GM12878 (cell line): ENCODE measurements around the gene BUD23. TPM values are rescaled to one million over a fixed set of nuclear protein-coding genes. Genes with fewer than 3 reads are reported as not detected.
A peak's percentile ranks its signal among the peaks of the same experiment; 100 is the strongest.

Source experiments
- ATF2 ChIP-seq: IDR thresholded peaks from 2 replicates; pipeline ENCODE4 v1.6.1; 2012; ENCODE audit warnings: low read length, inconsistent platforms
- CBX5 ChIP-seq: sonication (generic); IDR thresholded peaks from 2 replicates; pipeline ENCODE4 v1.6.1; 2016; ENCODE audit warnings: low read depth, moderate library complexity, mild to moderate bottlenecking, inconsistent platforms
- CHD2 ChIP-seq: IDR thresholded peaks from 2 replicates; pipeline ENCODE4 v1.6.1; 2011; ENCODE audit warnings: low read depth, low read length, improper control_type of control experiment, borderline replicate concordance
- DPF2 ChIP-seq: fragments of 450-650 bp; IDR thresholded peaks from 2 replicates; pipeline ENCODE4 v1.6.1; 2017; ENCODE audit warnings: mild to moderate bottlenecking
- ESRRA ChIP-seq: IDR thresholded peaks from 2 replicates; pipeline ENCODE4 v1.6.1; 2012; ENCODE audit warnings: mild to moderate bottlenecking, low read length, improper control_type of control experiment
- LARP7 ChIP-seq: fragments of 450-650 bp; IDR thresholded peaks from 2 replicates; pipeline ENCODE4 v1.6.1; 2017; ENCODE audit warnings: mild to moderate bottlenecking
- NR2F1 ChIP-seq: fragments of 450-650 bp; conservative IDR thresholded peaks from 2 replicates; pipeline ENCODE4 v1.6.1; 2017; ENCODE audit warnings: mild to moderate bottlenecking
- POLR2AphosphoS2 ChIP-seq: IDR thresholded peaks from 2 replicates; pipeline ENCODE4 v1.6.1; 2011; ENCODE audit warnings: low read depth, mild to moderate bottlenecking, low read length, improper control_type of control experiment, moderate library complexity
- RB1 ChIP-seq: fragments of 450-650 bp; formaldehyde crosslinking; IDR thresholded peaks from 2 replicates; pipeline ENCODE4 v1.6.1; 2017; ENCODE audit warnings: mild to moderate bottlenecking, borderline replicate concordance
- RELA ChIP-seq: fragments of 450-650 bp; IDR thresholded peaks from 2 replicates; pipeline ENCODE4 v1.8.0; 2014; ENCODE audit warnings: borderline replicate concordance; ENCODE audit not compliant: partially characterized antibody
- RFX5 ChIP-seq: IDR thresholded peaks from 2 replicates; pipeline ENCODE4 v1.6.1; 2011; ENCODE audit warnings: low read depth, low read length, improper control_type of control experiment
- RUNX3 ChIP-seq: IDR thresholded peaks from 2 replicates; pipeline ENCODE4 v1.6.1; 2012; ENCODE audit warnings: low read length, inconsistent platforms
- SIN3A ChIP-seq: IDR thresholded peaks from 2 replicates; pipeline ENCODE4 v1.6.1; 2012; ENCODE audit warnings: low read depth, low read length, improper control_type of control experiment
- SMAD5 ChIP-seq: IDR thresholded peaks from 2 replicates; pipeline ENCODE4 v1.6.1; 2016; ENCODE audit warnings: antibody characterized with exemption, low read depth
- TAF1 ChIP-seq: IDR thresholded peaks from 2 replicates; pipeline ENCODE4 v1.6.1; 2011; ENCODE audit warnings: mild to moderate bottlenecking, low read depth, low read length, borderline replicate concordance
- TBL1XR1 ChIP-seq: IDR thresholded peaks from 2 replicates; pipeline ENCODE4 v1.6.1; 2012; ENCODE audit warnings: low read depth, low read length, improper control_type of control experiment
- USF1 ChIP-seq: IDR thresholded peaks from 2 replicates; pipeline ENCODE4 v1.6.1; 2011; ENCODE audit warnings: borderline replicate concordance, low read depth, mild to moderate bottlenecking, moderate library complexity, mixed read lengths, low read length; ENCODE audit not compliant: insufficient read depth; ENCODE audit errors: extremely low read length
- ZNF207 ChIP-seq: fragments of 450-650 bp; IDR thresholded peaks from 2 replicates; pipeline ENCODE4 v1.6.1; 2014; ENCODE audit warnings: antibody characterized with exemption, mild to moderate bottlenecking, borderline replicate concordance
- ZZZ3 ChIP-seq: IDR thresholded peaks from 2 replicates; pipeline ENCODE4 v1.6.1; 2011; ENCODE audit warnings: low read depth; ENCODE audit not compliant: control insufficient read depth, insufficient read length
- polyA plus RNA-seq, 11 experiments: library from polyadenylated mRNA; depleted of rRNA in 4 of 11; unstranded in 6 of 11; stranded (reverse) in 5 of 11; fragments of >200 nt; fragmentation: Nextera tagmentation in 4 of 11; fragmentation: Illumina TruSeq in 1 of 11; extraction: Ambion mirVana in 4 of 11; extraction: Trizol in 1 of 11; gene quantifications; 1 replicate in 1 of 11; 2 replicates in 10 of 11; pipeline versions ENCODE4 v1.2.1 to v1.2.3, GENCODE V29; 2011 to 2016; ENCODE audit warnings: inconsistent platforms in 2 of 11, missing spikeins in 2 of 11, low read depth in 1 of 11
- total RNA-seq, 4 experiments: library from RNA; depleted of rRNA in 3 of 4; stranded (reverse); fragments of >200 nt in 3 of 4; fragmentation: Illumina TruSeq in 1 of 4; extraction: Trizol in 1 of 4; gene quantifications; 2 replicates each; pipeline versions ENCODE4 v1.2.1 to v1.2.3, GENCODE V29; 2013 to 2021

Gene BUD23
- total and polyA plus RNA-seq, 10 of the 15 experiments (the other 5 are each of a cell fraction or from before 2014, with no cell fraction given), result 36.4 to 138 (median 99.5) TPM

- peak; percentile 19 for TF ChIP-seq RELA
- 0 out of 2 replicates have a peak, but pooled peaks have one; percentile 51 for TF ChIP-seq ESRRA
- peak; percentile 43; the same call in 1 of the 2 replicates for TF ChIP-seq SIN3A
- TF ChIP-seq RFX5, result no peak
- TF ChIP-seq ZNF207, result 0 out of 2 replicates have a peak, but pooled peaks have one; percentile 40
- TF ChIP-seq TAF1, result no peak
- 0 out of 2 replicates have a peak, but pooled peaks have one; percentile 33 for TF ChIP-seq RUNX3
- no peak for TF ChIP-seq POLR2AphosphoS2
- no peak for TF ChIP-seq TBL1XR1
- 0 out of 2 replicates have a peak, but pooled peaks have one; percentile 30 for TF ChIP-seq DPF2
- peak; percentile 82; the same call in 1 of the 2 replicates for TF ChIP-seq RB1
- TF ChIP-seq CBX5, result 0 out of 2 replicates have a peak, but pooled peaks have one; percentile 55
- TF ChIP-seq SMAD5, result no peak
- peak; percentile 69; the same call in 1 of the 2 replicates for TF ChIP-seq CHD2
- TF ChIP-seq LARP7, result peak; percentile 88
- peak; percentile 47; the same call in 1 of the 2 replicates for TF ChIP-seq NR2F1
- no peak for TF ChIP-seq USF1
- TF ChIP-seq ATF2, result no peak
- no peak for TF ChIP-seq ZZZ3
These were observed 15.9 kb upstream of the BUD23 start, which contains the start of gene VPS37D (continued) for GRCh38 chr7:73667344-73668102.
